SU-DHL-6 (cell line): ENCODE measurements around the gene SNAP29.

Experiments
- H2AFZ ChIP-seq: fragments of 200-600 bp; sonication (generic); 2 replicates; pipeline ENCODE4 v1.6.1; 2014; ENCODE audit warnings: low read depth, mild to moderate bottlenecking, moderate library complexity, mixed read lengths, antibody characterized with exemption, low read length; ENCODE audit not compliant: severe bottlenecking
- H3F3A ChIP-seq: fragments of 200-600 bp; shearing (Covaris generic); 2 replicates; pipeline ENCODE4 v1.6.0; 2016; ENCODE audit warnings: antibody characterized with exemption, mild to moderate bottlenecking; ENCODE audit not compliant: insufficient read depth
- H3K27ac ChIP-seq: fragments of 200-600 bp; sonication (generic); 2 replicates; pipeline ENCODE4 v1.5.1; 2016; ENCODE audit warnings: low read depth, mild to moderate bottlenecking, low read length, moderate library complexity, mixed read lengths
- H3K27me3 ChIP-seq: fragments of 200-600 bp; sonication (generic), shearing (Covaris generic); 2 replicates; pipeline ENCODE4 v1.6.0; 2014; ENCODE audit warnings: mild to moderate bottlenecking, low read length
- H3K36me3 ChIP-seq: fragments of 200-600 bp; sonication (generic); 2 replicates; pipeline ENCODE4 v1.6.1; 2014; ENCODE audit warnings: mild to moderate bottlenecking, low read length, mixed read lengths
- H3K4me2 ChIP-seq: fragments of 300-600, 200-600 bp; shearing (Covaris generic), sonication (generic); 2 replicates; pipeline ENCODE4 v1.6.0; 2014; ENCODE audit warnings: low read length, low read depth, mild to moderate bottlenecking; ENCODE audit not compliant: poor library complexity, severe bottlenecking
- H3K4me3 ChIP-seq: fragments of 200-600 bp; sonication (generic); 2 replicates; pipeline ENCODE4 v1.5.1; 2014; ENCODE audit warnings: antibody characterized with exemption, low read length, mild to moderate bottlenecking, mixed read lengths; ENCODE audit not compliant: insufficient read depth, poor library complexity, severe bottlenecking
- H3K79me2 ChIP-seq: fragments of 200-600 bp; sonication (generic); 2 replicates; pipeline ENCODE4 v1.6.1; 2014; ENCODE audit warnings: mild to moderate bottlenecking, low read length, moderate library complexity; ENCODE audit not compliant: insufficient read depth
- H3K9ac ChIP-seq: fragments of 200-600 bp; sonication (generic); 2 replicates; pipeline ENCODE4 v1.7.0; 2014; ENCODE audit warnings: mild to moderate bottlenecking, low read length
- H3K9me2 ChIP-seq: fragments of 200-600 bp; sonication (generic); replicated peaks from 2 replicates; pipeline ENCODE4 v1.6.1; 2014; ENCODE audit warnings: low read length; ENCODE audit not compliant: insufficient read depth
- H3K9me3 ChIP-seq: fragments of 200-600 bp; sonication (generic); 2 replicates; pipeline ENCODE4 v1.6.1; 2014; ENCODE audit warnings: low read length, mixed read lengths; ENCODE audit not compliant: insufficient read depth
- H4K20me1 ChIP-seq: fragments of 200-600 bp; sonication (generic); 2 replicates; pipeline ENCODE4 v1.6.1; 2014; ENCODE audit warnings: low read depth, mild to moderate bottlenecking, antibody characterized with exemption, low read length, moderate library complexity, mixed read lengths
- CTCF ChIP-seq: fragments of 200-600 bp; sonication (generic); IDR thresholded peaks from one replicate; pipeline ENCODE4 v1.5.1; 2017; ENCODE audit warnings: antibody characterized with exemption, mild to moderate bottlenecking, low read length, moderate library complexity; ENCODE audit not compliant: insufficient read depth, poor library complexity, severe bottlenecking
- EZH2phosphoT487 ChIP-seq: fragments of 200-600 bp; sonication (generic), shearing (Covaris generic); conservative IDR thresholded peaks from 2 replicates; pipeline ENCODE4 v1.6.1; 2018; ENCODE audit warnings: mild to moderate bottlenecking, antibody characterized with exemption, low read length, moderate library complexity, mixed read lengths

Gene SNAP29

GRCh38 chr22:20829491-20830134 is 29.2 kb upstream of the SNAP29 start:
- Histone ChIP-seq H3K4me3 (no peak overlapping the region), H3K9ac (no peak overlapping the region), H3K27me3 (no peaks in the 10 kb centered on the region), H2AFZ (no peak overlapping the region), H3K9me2 (no peaks in the 10 kb centered on the region), H3F3A (no peaks in the 10 kb centered on the region), H3K9me3 (no peaks in the 10 kb centered on the region), H3K36me3 (no peaks in the 10 kb centered on the region), H3K79me2 (no peaks in the 10 kb centered on the region), H4K20me1 (no peaks in the 10 kb centered on the region), H3K27ac (no peak overlapping the region), H3K4me2 (no peak overlapping the region)
- TF ChIP-seq EZH2phosphoT487 (no peak), CTCF (no peak)

- Histone ChIP-seq H3K27me3 (no peaks in the 10 kb centered on the region), H3K36me3 (no peaks in the 10 kb centered on the region), H3K9ac (no peak overlapping the region), H2AFZ (no peak overlapping the region), H3K27ac (no peak overlapping the region), H3K79me2 (peaks cover 5% of the 10 kb centered on the region; the same call in 1 of the 2 replicates), H3K4me2 (no peak overlapping the region), H3F3A (no peaks in the 10 kb centered on the region), H3K9me2 (no peaks in the 10 kb centered on the region), H3K4me3 (no peak overlapping the region), H4K20me1 (no peaks in the 10 kb centered on the region), H3K9me3 (no peaks in the 10 kb centered on the region)
- no peak for TF ChIP-seq EZH2phosphoT487
- TF ChIP-seq CTCF: no peak
These were observed 25.6 kb upstream of the SNAP29 start for GRCh38 chr22:20833225-20833665.

GRCh38 chr22:20834206-20834605 is 24.6 kb upstream of the SNAP29 start:
- no peak for TF ChIP-seq EZH2phosphoT487
- H3F3A ChIP-seq: no peaks in the 10 kb centered on the region
- no peaks in the 10 kb centered on the region for H3K36me3 ChIP-seq

GRCh38 chr22:20834725-20835124 is 24.1 kb upstream of the SNAP29 start:
- Histone ChIP-seq H3K27me3 (no peaks in the 10 kb centered on the region), H3K36me3 (no peaks in the 10 kb centered on the region), H3K9ac (no peak overlapping the region), H4K20me1 (no peaks in the 10 kb centered on the region), H3K4me3 (no peak overlapping the region), H2AFZ (no peak overlapping the region), H3K9me2 (no peaks in the 10 kb centered on the region), H3F3A (no peaks in the 10 kb centered on the region), H3K27ac (no peak overlapping the region), H3K4me2 (no peak overlapping the region), H3K9me3 (no peaks in the 10 kb centered on the region), H3K79me2 (peaks cover 11% of the 10 kb centered on the region)
- TF ChIP-seq EZH2phosphoT487 (no peak), CTCF (no peak)

More at GRCh38 chr22:20834206-20834605, 24.6 kb upstream of the SNAP29 start:
- H3K9me2 ChIP-seq: no peaks in the 10 kb centered on the region
- H2AFZ ChIP-seq: no peak overlapping the region
- H3K4me2 ChIP-seq: no peak overlapping the region
- no peak overlapping the region for H3K9ac ChIP-seq
- H3K27me3 ChIP-seq: no peaks in the 10 kb centered on the region
- H4K20me1 ChIP-seq: no peaks in the 10 kb centered on the region
- no peaks in the 10 kb centered on the region for H3K9me3 ChIP-seq
- peaks cover 9% of the 10 kb centered on the region for H3K79me2 ChIP-seq
- H3K4me3 ChIP-seq: no peak overlapping the region
- no peak overlapping the region for H3K27ac ChIP-seq
